Osteoblast (primary cell): ENCODE data around the gene RAB4A. TPM values are rescaled to one million over a fixed set of nuclear protein-coding genes. Genes with fewer than 3 reads are reported as not detected.

Experiments used
- DNase-seq: peaks from one replicate; pipeline ENCODE4 v3.0.0; 2011; ENCODE audit warnings: low spot score, mixed read lengths; ENCODE audit not compliant: insufficient read length; ENCODE audit errors: missing footprints
- H2AFZ ChIP-seq: 2 replicates; pipeline ENCODE4 v1.6.0; 2011; ENCODE audit warnings: mild to moderate bottlenecking, low read length
- H3K27ac ChIP-seq: 2 replicates; pipeline ENCODE4 v1.5.1; 2011; ENCODE audit warnings: mild to moderate bottlenecking, low read depth, low read length, moderate library complexity
- H3K27me3 ChIP-seq: 2 replicates; pipeline ENCODE4 v1.6.0; 2012; ENCODE audit warnings: mild to moderate bottlenecking, control low read depth, inconsistent platforms, low read length, moderate library complexity; ENCODE audit not compliant: insufficient read depth
- H3K36me3 ChIP-seq: 2 replicates; pipeline ENCODE4 v1.5.1; 2011; ENCODE audit warnings: mild to moderate bottlenecking, low read length, control low read depth, moderate library complexity; ENCODE audit not compliant: insufficient read depth
- H3K4me1 ChIP-seq: 2 replicates; pipeline ENCODE4 v1.5.1; 2011; ENCODE audit warnings: mild to moderate bottlenecking, low read length, control low read depth, moderate library complexity; ENCODE audit not compliant: insufficient read depth
- H3K4me2 ChIP-seq: 2 replicates; pipeline ENCODE4 v1.6.0; 2011; ENCODE audit warnings: mild to moderate bottlenecking, low read length; ENCODE audit not compliant: insufficient read depth
- H3K4me3 ChIP-seq: fragments of 200-600 bp; sonication (generic); 3 replicates; pipeline ENCODE4 v1.5.1; 2012; ENCODE audit warnings: mild to moderate bottlenecking, low read length, inconsistent platforms; ENCODE audit not compliant: insufficient read depth
- H3K79me2 ChIP-seq: 2 replicates; pipeline ENCODE4 v1.6.0; 2012; ENCODE audit warnings: mild to moderate bottlenecking, low read length, control low read depth, inconsistent platforms; ENCODE audit not compliant: insufficient read depth
- H3K9me3 ChIP-seq: 2 replicates; pipeline ENCODE4 v1.5.1; 2011; ENCODE audit warnings: low read depth, low read length, control low read depth
- H4K20me1 ChIP-seq: 2 replicates; pipeline ENCODE4 v1.6.0; 2012; ENCODE audit warnings: mild to moderate bottlenecking, low read length, control low read depth; ENCODE audit not compliant: insufficient read depth
- CTCF ChIP-seq: IDR thresholded peaks from 2 replicates; pipeline ENCODE4 v1.5.1; 2011; ENCODE audit warnings: mild to moderate bottlenecking, low read depth, low read length, moderate library complexity; ENCODE audit errors: extremely low read depth
- total RNA-seq: library from RNA; depleted of rRNA; stranded (reverse); fragments of >200 nt; gene quantifications from 2 replicates; pipeline ENCODE4 v1.2.3, GENCODE V29; 2012

RAB4A gene
- total RNA-seq, 1 donor: 19.9 TPM

- Histone ChIP-seq H3K27me3 (no peaks in the 10 kb centered on the region), H3K79me2 (no peaks in the 10 kb centered on the region), H3K27ac (no peak overlapping the region), H3K4me1 (no peaks in the 10 kb centered on the region), H3K36me3 (peaks cover 12% of the 10 kb centered on the region), H3K4me3 (no peak overlapping the region), H2AFZ (no peak overlapping the region), H4K20me1 (no peaks in the 10 kb centered on the region), H3K9me3 (no peaks in the 10 kb centered on the region), H3K4me2 (no peak overlapping the region)
- TF ChIP-seq CTCF: no peak
- DNase-seq: no peak
Measured at GRCh38 chr1:229309074-229309473, 38.2 kb downstream of the RAB4A start.

- no peak for TF ChIP-seq CTCF
- no peak for DNase-seq
- H3K9me3 ChIP-seq: no peaks in the 10 kb centered on the region
- peaks cover 11% of the 10 kb centered on the region for H3K36me3 ChIP-seq
- no peaks in the 10 kb centered on the region for H3K4me1 ChIP-seq
- no peak overlapping the region for H3K4me2 ChIP-seq
- no peak overlapping the region for H3K4me3 ChIP-seq
- no peaks in the 10 kb centered on the region for H4K20me1 ChIP-seq
- no peak overlapping the region for H3K27ac ChIP-seq
- no peaks in the 10 kb centered on the region for H3K79me2 ChIP-seq
- no peak overlapping the region for H2AFZ ChIP-seq
- H3K27me3 ChIP-seq: no peaks in the 10 kb centered on the region
Measured at GRCh38 chr1:229309684-229310083, 38.8 kb downstream of the RAB4A start.

GRCh38 chr1:229310833-229311232 lies 39.9 kb downstream of the RAB4A start:
- H3K79me2 ChIP-seq: no peaks in the 10 kb centered on the region
- no peaks in the 10 kb centered on the region for H4K20me1 ChIP-seq
- TF ChIP-seq CTCF: no peak
- no peaks in the 10 kb centered on the region for H3K27me3 ChIP-seq
- no peaks in the 10 kb centered on the region for H3K4me1 ChIP-seq
- no peaks in the 10 kb centered on the region for H3K9me3 ChIP-seq
- no peak overlapping the region for H3K4me3 ChIP-seq
- H2AFZ ChIP-seq: no peak overlapping the region
- DNase-seq: no peak
- H3K4me2 ChIP-seq: no peak overlapping the region
- no peak overlapping the region for H3K27ac ChIP-seq
- peaks cover 8% of the 10 kb centered on the region for H3K36me3 ChIP-seq

- TF ChIP-seq CTCF: no peak
- Histone ChIP-seq H4K20me1 (no peaks in the 10 kb centered on the region), H3K9me3 (no peaks in the 10 kb centered on the region), H3K4me2 (no peak overlapping the region), H3K79me2 (no peaks in the 10 kb centered on the region), H3K4me1 (no peaks in the 10 kb centered on the region), H3K4me3 (no peak overlapping the region), H3K27ac (no peak overlapping the region), H3K27me3 (no peaks in the 10 kb centered on the region), H3K36me3 (peaks cover 13% of the 10 kb centered on the region), H2AFZ (no peak overlapping the region)
- no peak for DNase-seq
Measured at GRCh38 chr1:229316166-229316565, 45.3 kb downstream of the RAB4A start.
